Stimulated activated effector memory CD8-positive, alpha-beta T cell treated with anti-CD3 and anti-CD28 coated beads, Interleukin-12 subunit alpha, Interleukin-12 subunit beta, amount 100 ng/mL, for 72 hours (primary cell): Measurements from ENCODE around the gene CUX1.

Experiments used
- ATAC-seq: fragments of 150-1000 bp; cut with Tn5 transposase; 2 replicates; pipeline ENCODE4 v1.10.0; 2021
- DNase-seq, 2 donors: peaks; one replicate each; pipeline ENCODE4 v3.0.0; 2021 to 2022; ENCODE audit warnings: low spot score in 2 of 2
- H3K27ac Mint-ChIP-seq: one replicate; pipeline ENCODE4 v1.8.0; 2022; ENCODE audit warnings: mild to moderate bottlenecking, mixed read lengths
- H3K36me3 Mint-ChIP-seq: one replicate; pipeline ENCODE4 v1.8.0; 2022; ENCODE audit warnings: mild to moderate bottlenecking, mixed read lengths
- H3K4me1 Mint-ChIP-seq: one replicate; pipeline ENCODE4 v1.8.0; 2022; ENCODE audit warnings: mixed read lengths
- H3K4me3 Mint-ChIP-seq: one replicate; pipeline ENCODE4 v1.8.0; 2022; ENCODE audit warnings: mild to moderate bottlenecking, mixed read lengths
- H3K9me3 Mint-ChIP-seq: one replicate; pipeline ENCODE4 v1.8.0; 2022; ENCODE audit warnings: mixed read lengths

CUX1 gene

GRCh38 chr7:102284891-102285539, 467.6 kb downstream of the CUX1 start:
- Mint-ChIP-seq H3K27ac (peak overlapping the region; percentile 43), H3K9me3 (no peaks in the 10 kb centered on the region), H3K36me3 (peaks cover 6% of the 10 kb centered on the region), H3K4me3 (peak overlapping the region; percentile 55), H3K4me1 (peaks cover 24% of the 10 kb centered on the region)
- DNase-seq, result no peak
- ATAC-seq, result no peak

DNA sequence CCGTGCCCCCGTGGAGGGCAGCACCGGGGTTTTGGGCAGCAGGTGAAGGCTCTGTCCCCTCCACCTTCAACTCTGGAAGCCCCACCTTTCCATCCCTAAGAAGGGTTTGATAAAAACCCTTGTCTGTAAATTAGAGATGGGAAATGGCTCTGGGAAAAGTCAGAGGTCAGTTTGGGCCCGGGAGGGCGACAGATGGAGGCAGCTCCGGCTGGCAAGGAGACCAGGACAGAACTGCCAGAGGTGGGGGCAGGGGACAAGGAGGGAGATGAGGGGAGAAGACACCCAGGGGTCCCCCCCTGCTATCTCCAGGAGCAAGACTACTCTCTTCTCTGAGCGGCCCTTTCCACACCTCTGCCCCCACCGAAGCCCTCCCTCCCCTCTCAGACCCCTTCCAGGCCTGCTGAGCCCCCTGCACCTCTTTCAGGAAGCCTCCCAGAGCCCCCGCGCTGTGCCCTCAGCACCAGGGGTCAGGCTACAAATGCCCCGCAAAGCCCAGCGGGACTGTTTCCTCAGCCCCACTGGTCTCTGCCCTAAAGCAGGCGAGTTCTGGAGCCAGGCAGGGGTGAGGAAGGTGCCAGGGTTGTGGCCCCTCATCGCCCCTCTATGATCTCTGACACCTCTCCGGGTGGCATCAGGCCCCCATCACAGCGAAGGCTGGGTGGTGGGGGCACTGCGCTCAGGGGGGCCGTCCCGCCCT, 468.3 kb downstream of the CUX1 start:
- H3K27ac Mint-ChIP-seq, result peak overlapping the region; percentile 43
- ATAC-seq, result peak; percentile 1
- H3K9me3 Mint-ChIP-seq, result no peaks in the 10 kb centered on the region

DNA sequence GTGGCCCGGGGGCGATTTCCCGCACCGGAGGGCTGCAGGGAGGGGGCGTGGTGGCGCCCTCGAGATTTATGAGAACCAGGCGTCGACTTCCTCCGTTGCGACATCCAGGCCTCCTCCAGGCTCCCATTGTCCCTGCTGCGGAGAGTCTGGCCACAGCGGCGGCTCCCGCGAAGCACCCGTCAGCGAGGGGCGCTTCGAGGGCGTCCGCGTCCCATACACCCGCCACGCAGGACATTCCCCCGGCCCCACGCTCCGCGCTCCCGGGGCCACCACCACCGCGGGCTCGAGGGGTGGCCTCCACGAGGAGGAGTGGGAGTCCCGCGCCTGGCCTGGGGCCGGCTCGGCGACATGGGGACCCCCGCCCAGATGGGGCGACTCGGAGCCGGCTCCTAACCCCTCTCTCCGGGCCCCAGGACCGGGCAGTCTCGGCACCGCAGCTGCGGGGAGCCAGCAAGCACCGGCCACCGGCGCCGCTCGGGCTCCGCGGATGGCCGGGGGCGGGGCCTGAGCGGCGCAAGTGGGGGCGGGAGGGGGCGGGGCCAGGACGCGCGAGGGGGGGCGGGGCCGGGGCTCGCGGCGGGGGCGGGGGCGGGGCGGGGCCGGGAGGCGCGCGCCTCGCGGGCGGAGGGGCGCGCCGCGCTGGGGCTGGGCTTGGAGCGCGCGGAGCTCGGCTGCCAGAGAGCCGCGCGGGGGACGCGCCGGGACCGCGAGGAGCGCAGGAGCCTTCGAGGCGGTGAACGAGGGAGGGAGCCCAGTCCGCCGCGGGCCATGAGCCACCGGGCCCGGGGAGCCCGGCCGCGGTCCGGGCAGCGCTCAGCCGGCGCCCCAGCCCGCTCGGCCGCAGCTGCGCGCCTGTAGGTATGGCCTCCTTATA, 469.0 kb downstream of the CUX1 start, which contains the start of gene SH2B2:
Gene SH2B2, plus strand, starts transcription at position 632 of the 874 bp plus-strand sequence. CDS start 13,683 bp downstream, outside the sequence.
- Mint-ChIP-seq H3K36me3 (peaks cover 6% of the 10 kb centered on the region), H3K9me3 (no peaks in the 10 kb centered on the region), H3K4me3 (peak within 1 kb of the TSS; percentile 55), H3K4me1 (peaks cover 27% of the 10 kb centered on the region), H3K27ac (no peak within 1 kb of the TSS)
- DNase-seq, result peak; percentile 47 to 80
- ATAC-seq, result peak; percentile 57

More for the DNA sequence above, 468.3 kb downstream of the CUX1 start:
- no peak for DNase-seq
- Mint-ChIP-seq H3K4me3 (peak overlapping the region; percentile 55), H3K4me1 (peaks cover 24% of the 10 kb centered on the region), H3K36me3 (peaks cover 6% of the 10 kb centered on the region)

- no peaks in the 10 kb centered on the region for H3K36me3 Mint-ChIP-seq
- peaks cover 34% of the 10 kb centered on the region for H3K4me1 Mint-ChIP-seq
- H3K4me3 Mint-ChIP-seq, result peak overlapping the region; percentile 55
- no peaks in the 10 kb centered on the region for H3K9me3 Mint-ChIP-seq
- H3K27ac Mint-ChIP-seq, result no peak overlapping the region
- DNase-seq (no peak), ATAC-seq (peak; percentile 30)
These were observed 469.9 kb downstream of the CUX1 start for GRCh38 chr7:102287111-102287980.

DNA sequence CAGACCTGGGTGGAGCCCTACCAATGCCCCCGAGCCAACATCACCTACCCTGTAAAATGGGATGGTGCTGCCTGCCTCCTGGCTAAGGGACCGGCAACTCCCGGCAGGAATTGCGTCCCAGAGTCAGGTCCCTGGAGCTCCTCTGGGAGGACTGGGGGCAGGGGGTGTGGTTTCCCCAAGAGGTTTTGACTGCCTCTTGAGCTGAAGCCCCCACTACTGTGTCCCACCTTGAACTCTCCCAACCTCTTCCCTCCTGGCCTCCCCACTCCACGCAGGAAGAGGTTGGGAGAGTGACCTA, 470.5 kb downstream of the CUX1 start:
- Mint-ChIP-seq H3K4me1 (peaks cover 34% of the 10 kb centered on the region), H3K27ac (no peak overlapping the region), H3K9me3 (no peaks in the 10 kb centered on the region), H3K36me3 (no peaks in the 10 kb centered on the region), H3K4me3 (peak overlapping the region; percentile 55)
- no peak for DNase-seq
- no peak for ATAC-seq

GRCh38 chr7:102288285-102288930, 471.0 kb downstream of the CUX1 start:
- Mint-ChIP-seq H3K9me3 (no peaks in the 10 kb centered on the region), H3K36me3 (no peaks in the 10 kb centered on the region), H3K4me1 (peaks cover 34% of the 10 kb centered on the region), H3K27ac (no peak overlapping the region), H3K4me3 (peak overlapping the region; percentile 55)
- DNase-seq, result no peak
- ATAC-seq, result no peak

DNA sequence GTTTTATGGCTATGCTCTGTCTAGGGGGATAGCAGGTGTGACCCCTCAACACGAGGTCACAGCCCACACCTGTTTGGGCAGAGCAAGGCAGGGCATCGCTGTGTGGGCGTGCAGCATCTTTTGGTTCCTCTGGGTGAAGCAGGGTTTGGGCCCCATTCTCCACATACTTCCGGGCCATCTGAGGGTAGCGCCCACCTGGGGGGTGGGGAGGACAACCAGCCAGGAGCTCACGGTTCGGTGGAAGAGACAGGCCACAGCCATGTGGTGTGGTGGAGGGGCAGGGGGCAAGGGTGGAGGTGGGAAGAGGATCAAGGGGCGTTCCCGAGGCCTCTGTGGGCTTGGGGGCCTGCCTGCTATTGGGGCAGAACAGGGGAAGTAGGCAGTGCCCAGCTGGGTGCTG, 471.6 kb downstream of the CUX1 start:
- Mint-ChIP-seq H3K27ac (no peak overlapping the region), H3K4me1 (peaks cover 34% of the 10 kb centered on the region), H3K36me3 (no peaks in the 10 kb centered on the region), H3K4me3 (peak overlapping the region; percentile 55), H3K9me3 (no peaks in the 10 kb centered on the region)
- no peak for ATAC-seq
- no peak for DNase-seq

- DNase-seq, result no peak
- Mint-ChIP-seq H3K9me3 (no peaks in the 10 kb centered on the region), H3K4me3 (no peak overlapping the region), H3K4me1 (peaks cover 20% of the 10 kb centered on the region), H3K36me3 (no peaks in the 10 kb centered on the region), H3K27ac (no peak overlapping the region)
- ATAC-seq, result peak; percentile 69
These were observed 473.9 kb downstream of the CUX1 start for GRCh38 chr7:102291056-102291915.

GRCh38 chr7:102291916-102292267, 474.5 kb downstream of the CUX1 start:
- Mint-ChIP-seq H3K27ac (no peak overlapping the region), H3K9me3 (no peaks in the 10 kb centered on the region), H3K36me3 (no peaks in the 10 kb centered on the region), H3K4me1 (peaks cover 20% of the 10 kb centered on the region), H3K4me3 (no peak overlapping the region)
- ATAC-seq (no peak), DNase-seq (no peak)

- Mint-ChIP-seq H3K36me3 (no peaks in the 10 kb centered on the region), H3K9me3 (no peaks in the 10 kb centered on the region), H3K4me3 (no peak overlapping the region), H3K4me1 (peaks cover 20% of the 10 kb centered on the region), H3K27ac (no peak overlapping the region)
- DNase-seq (no peak), ATAC-seq (no peak)
These were observed 475.7 kb downstream of the CUX1 start for GRCh38 chr7:102292813-102293798.

- H3K4me3 Mint-ChIP-seq, result no peak overlapping the region
- DNase-seq (no peak), ATAC-seq (no peak)
- H3K9me3 Mint-ChIP-seq, result no peaks in the 10 kb centered on the region
- peaks cover 11% of the 10 kb centered on the region for H3K4me1 Mint-ChIP-seq
- H3K36me3 Mint-ChIP-seq, result no peaks in the 10 kb centered on the region
- no peak overlapping the region for H3K27ac Mint-ChIP-seq
These were observed 477.2 kb downstream of the CUX1 start for GRCh38 chr7:102294589-102294988.

GRCh38 chr7:102295346-102296178, 478.1 kb downstream of the CUX1 start:
- no peak overlapping the region for H3K4me3 Mint-ChIP-seq
- no peaks in the 10 kb centered on the region for H3K36me3 Mint-ChIP-seq
- no peaks in the 10 kb centered on the region for H3K9me3 Mint-ChIP-seq
- no peak overlapping the region for H3K27ac Mint-ChIP-seq
- H3K4me1 Mint-ChIP-seq, result peaks cover 10% of the 10 kb centered on the region
- DNase-seq (no peak), ATAC-seq (no peak)
